Mammary epithelial cell (primary cell): ENCODE measurements around the gene NBAS.

Experiments used
- EZH2 ChIP-seq: IDR thresholded peaks from 2 replicates; pipeline ENCODE4 v1.6.1; 2012; ENCODE audit warnings: low read length, inconsistent platforms, borderline replicate concordance
- TF ChIP-seq, protein P1 (sequence below), 2 donors: IDR thresholded peaks in 1 of 2; conservative IDR thresholded peaks in 1 of 2; 2 replicates each; pipeline ENCODE4 v1.5.1; 2011 to 2012; ENCODE audit warnings: inconsistent platforms in 2 of 2, low read length in 2 of 2, mild to moderate bottlenecking in 2 of 2, control low read depth in 1 of 2, low read depth in 1 of 2; ENCODE audit not compliant: insufficient read depth in 1 of 2; ENCODE audit errors: extremely low read depth in 1 of 2

DNA sequence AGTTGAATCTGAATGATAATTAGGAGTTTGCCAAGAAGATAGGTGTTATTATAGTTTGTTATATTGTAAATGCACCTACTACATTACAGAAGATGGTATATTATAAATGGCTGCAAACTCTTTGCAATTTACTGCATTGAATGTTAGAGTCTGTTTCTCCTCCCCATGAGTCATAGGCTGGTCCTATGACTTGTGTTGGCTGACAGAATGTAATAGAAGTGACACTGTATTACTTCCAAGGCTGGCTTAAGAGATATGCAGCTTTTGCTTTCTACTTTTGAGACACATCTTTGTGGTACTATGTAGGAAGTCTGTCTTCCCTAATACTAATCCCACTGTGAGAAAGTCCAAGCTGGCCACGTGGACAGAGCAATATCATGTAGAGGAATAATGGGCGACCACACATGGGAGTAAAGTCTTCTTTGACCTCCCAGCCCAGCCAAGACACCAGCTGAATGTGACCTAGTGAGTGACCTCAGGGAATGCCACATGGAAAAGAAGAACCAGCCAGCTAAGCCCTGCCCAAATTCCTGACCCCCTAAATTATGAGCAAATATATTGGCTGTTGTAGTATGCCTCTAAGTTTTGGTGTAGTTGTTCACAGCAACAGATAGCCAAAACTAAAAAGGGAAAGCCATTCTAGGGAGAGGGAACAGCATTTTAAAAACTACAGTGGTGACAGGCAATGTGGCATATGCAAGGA is 23.8 kb upstream of the NBAS start:
- no peak for TF ChIP-seq EZH2
- TF ChIP-seq, protein P1, sequence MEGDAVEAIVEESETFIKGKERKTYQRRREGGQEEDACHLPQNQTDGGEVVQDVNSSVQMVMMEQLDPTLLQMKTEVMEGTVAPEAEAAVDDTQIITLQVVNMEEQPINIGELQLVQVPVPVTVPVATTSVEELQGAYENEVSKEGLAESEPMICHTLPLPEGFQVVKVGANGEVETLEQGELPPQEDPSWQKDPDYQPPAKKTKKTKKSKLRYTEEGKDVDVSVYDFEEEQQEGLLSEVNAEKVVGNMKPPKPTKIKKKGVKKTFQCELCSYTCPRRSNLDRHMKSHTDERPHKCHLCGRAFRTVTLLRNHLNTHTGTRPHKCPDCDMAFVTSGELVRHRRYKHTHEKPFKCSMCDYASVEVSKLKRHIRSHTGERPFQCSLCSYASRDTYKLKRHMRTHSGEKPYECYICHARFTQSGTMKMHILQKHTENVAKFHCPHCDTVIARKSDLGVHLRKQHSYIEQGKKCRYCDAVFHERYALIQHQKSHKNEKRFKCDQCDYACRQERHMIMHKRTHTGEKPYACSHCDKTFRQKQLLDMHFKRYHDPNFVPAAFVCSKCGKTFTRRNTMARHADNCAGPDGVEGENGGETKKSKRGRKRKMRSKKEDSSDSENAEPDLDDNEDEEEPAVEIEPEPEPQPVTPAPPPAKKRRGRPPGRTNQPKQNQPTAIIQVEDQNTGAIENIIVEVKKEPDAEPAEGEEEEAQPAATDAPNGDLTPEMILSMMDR (conservative IDR thresholded peaks at IDR 0.05 in 1 of 2, IDR thresholded peaks at IDR 0.05 in 1 of 2; ENCODE audit: extremely low read depth in 1 of 2, insufficient read depth in 1 of 2, low read depth in 1 of 2, low read length in 2 of 2): no peak
